HepG2 (cell line): ENCODE results near the gene PPP1R12B. TPM values are rescaled to one million over a fixed set of nuclear protein-coding genes. Genes with fewer than 3 reads are reported as not detected.
"Not testable (repeated sequence)": the region's sequence is repeated elsewhere in the genome, so short reads cannot be mapped to it uniquely, and the experiment has no call there.

Experiments used
- ATAC-seq: fragments of 200-7000 bp; cut with Tn5 transposase; 3 replicates; pipeline ENCODE4 v1.9.1; 2020; ENCODE audit warnings: mild to moderate bottlenecking, moderate library complexity
- BruUV-seq: library from RNA; stranded (reverse); fragments of 400-500 nt; replicated peaks from 2 replicates; lab custom pipeline; 2021; lab: Mats Ljungman, UMichigan
- CTCF ChIA-PET: fragments of 300-600 bp; formaldehyde crosslinking; extraction: SDS; loops from one replicate; lab custom pipeline; 2021; ENCODE audit warnings: low total read pairs, inconsistent platforms, low intra/inter-chr PET ratio; lab: Yijun Ruan, JAX
- POLR2A ChIA-PET: fragments of 350-600 bp; sonication (Branson Sonifier 250); formaldehyde crosslinking; loops from one replicate; lab custom pipeline; 2020; ENCODE audit warnings: antibody characterized with exemption, inconsistent platforms; lab: Yijun Ruan, JAX
- DNase-seq: peaks from one replicate; pipeline ENCODE4 v3.0.0-alpha.2; 2015; ENCODE audit warnings: low spot score
- FAIRE-seq: peaks from 3 replicates; lab custom pipeline; 2011; peaks lifted over from hg19 to GRCh38; lab: Jason Lieb, UNC
- H2AFZ ChIP-seq: one replicate; pipeline ENCODE4 v1.6.1; 2011; ENCODE audit warnings: low read length, inconsistent platforms
- H3K27ac ChIP-seq: fragments of 300-600 bp; 3 replicates; pipeline ENCODE4 v1.8.0; 2011; ENCODE audit warnings: mixed run types, mild to moderate bottlenecking, mixed read lengths, low read length, inconsistent platforms; ENCODE audit not compliant: insufficient read depth; ENCODE audit errors: extremely low read length
- H3K27me3 ChIP-seq, 2 experiments: fragments of 200-600 bp in 1 of 2; 2 replicates in 1 of 2; 3 replicates in 1 of 2; pipeline versions ENCODE4 v1.6.0 to v1.8.0; 2011; ENCODE audit warnings: low read length in 2 of 2, mild to moderate bottlenecking in 2 of 2, moderate library complexity in 2 of 2, inconsistent platforms in 1 of 2; ENCODE audit not compliant: insufficient read depth in 2 of 2, control insufficient read depth in 1 of 2
- H3K36me3 ChIP-seq, 2 experiments: fragments of 200-600 bp in 1 of 2; replicated peaks in 1 of 2; 2 replicates in 1 of 2; 3 replicates in 1 of 2; pipeline versions ENCODE4 v1.5.1 to v1.8.0; 2011; ENCODE audit warnings: low read length in 2 of 2, inconsistent platforms in 1 of 2; ENCODE audit not compliant: insufficient read depth in 2 of 2, control insufficient read depth in 1 of 2
- H3K4me1 ChIP-seq: 2 replicates; pipeline ENCODE4 v1.5.1; 2012; ENCODE audit warnings: low read length, inconsistent platforms; ENCODE audit not compliant: insufficient read depth
- H3K4me2 ChIP-seq: 2 replicates; pipeline ENCODE4 v1.6.0; 2011; ENCODE audit warnings: low read depth, low read length, inconsistent platforms
- H3K4me3 ChIP-seq, 3 experiments: fragments of 200-600 bp in 1 of 3; sonication (generic), shearing (Covaris generic) in 1 of 3; replicated peaks in 1 of 3; 2 replicates each; pipeline ENCODE4 v1.5.1; 2011 to 2016; ENCODE audit warnings: low read length in 3 of 3, inconsistent platforms in 2 of 3, low read depth in 2 of 3, mild to moderate bottlenecking in 2 of 3, control low read depth in 1 of 3, mixed read lengths in 1 of 3; ENCODE audit not compliant: insufficient read depth in 1 of 3
- H3K79me2 ChIP-seq: one replicate; pipeline ENCODE4 v1.6.1; 2011; ENCODE audit warnings: low read length, inconsistent platforms; ENCODE audit not compliant: insufficient read depth
- H3K9ac ChIP-seq: 2 replicates; pipeline ENCODE4 v1.6.0; 2011; ENCODE audit warnings: mild to moderate bottlenecking, low read depth, low read length, inconsistent platforms; ENCODE audit not compliant: insufficient read depth
- H3K9me3 ChIP-seq: 2 replicates; pipeline ENCODE4 v1.5.1; 2012; ENCODE audit warnings: mild to moderate bottlenecking, low read length
- H4K20me1 ChIP-seq: 2 replicates; pipeline ENCODE4 v1.6.0; 2011; ENCODE audit warnings: inconsistent platforms, mild to moderate bottlenecking, low read length, moderate library complexity; ENCODE audit not compliant: insufficient read depth
- CBX5 ChIP-seq: sonication (generic); formaldehyde crosslinking; IDR thresholded peaks from 2 replicates; pipeline ENCODE4 v1.4.0; 2020; ENCODE audit warnings: missing genetic modification reagents, borderline replicate concordance
- CEBPG ChIP-seq: IDR thresholded peaks from 2 replicates; pipeline ENCODE4 v1.6.1; 2016
- HMG20A ChIP-seq: IDR thresholded peaks from 2 replicates; pipeline ENCODE4 v1.6.1; 2016; ENCODE audit warnings: borderline replicate concordance
- HNF4G ChIP-seq, 2 experiments: sonication (generic) in 1 of 2; formaldehyde crosslinking in 1 of 2; IDR thresholded peaks; 2 replicates each; pipeline versions ENCODE4 v1.4.0 to v1.6.1; 2011 to 2020; ENCODE audit warnings: borderline replicate concordance in 2 of 2, low read depth in 2 of 2, mild to moderate bottlenecking in 2 of 2, low read length in 1 of 2, missing genetic modification reagents in 1 of 2, moderate library complexity in 1 of 2
- SMC3 ChIP-seq: IDR thresholded peaks from 2 replicates; pipeline ENCODE4 v1.6.1; 2011; ENCODE audit warnings: low read length, improper control_type of control experiment
- ZC3H4 ChIP-seq: sonication (generic); formaldehyde crosslinking; IDR thresholded peaks from 2 replicates; pipeline ENCODE4 v1.4.0; 2020; ENCODE audit warnings: missing genetic modification reagents, borderline replicate concordance
- ZNF562 ChIP-seq: sonication (generic); formaldehyde crosslinking; IDR thresholded peaks from 2 replicates; pipeline ENCODE4 v1.8.0; 2022; ENCODE audit warnings: missing genetic modification reagents, borderline replicate concordance
- ZNF780A ChIP-seq: sonication (generic); formaldehyde crosslinking; IDR thresholded peaks from 2 replicates; pipeline ENCODE4 v1.8.0; 2022; ENCODE audit warnings: mild to moderate bottlenecking, missing genetic modification reagents, moderate library complexity
- ZNF879 ChIP-seq: sonication (generic); formaldehyde crosslinking; IDR thresholded peaks from 2 replicates; pipeline ENCODE4 v1.8.1; 2023; ENCODE audit warnings: missing genetic modification reagents
- ZSCAN22 ChIP-seq: sonication (generic); formaldehyde crosslinking; IDR thresholded peaks from 2 replicates; pipeline ENCODE4 v1.4.0; 2020; ENCODE audit warnings: mild to moderate bottlenecking, missing genetic modification reagents
- WGBS: methylation state at CpG from one replicate; pipeline ENCODE4 v1.1.6; 2017; ENCODE audit warnings: low lambda C conversion rate; 5-methylcytosine and 5-hydroxymethylcytosine counted together
- in situ Hi-C: cut with HindIII; loops from 2 replicates; pipeline ENCODE4 v1.10.0; 2017; ENCODE audit warnings: low pct_unique_long_range_greater_than_20kb; ENCODE audit not compliant: extremely low pct_ligation_motif_present
- intact Hi-C: fragments of 100-400 bp; cut with micrococcal nuclease; formaldehyde crosslinking; loops from one replicate; pipeline ENCODE4 v1.10.0; 2022; ENCODE audit not compliant: unreplicated experiment
- polyA plus RNA-seq, 8 experiments: library from polyadenylated mRNA; depleted of rRNA in 3 of 8; stranded (reverse) in 7 of 8; unstranded in 1 of 8; fragments of >200 nt; fragmentation: Illumina TruSeq in 4 of 8; extraction: Trizol in 4 of 8; gene quantifications; 2 replicates each; pipeline versions ENCODE4 v1.2.1 to v1.2.3, GENCODE V29; 2011 to 2016; ENCODE audit warnings: low read depth in 4 of 8, missing spikeins in 1 of 8, mixed read lengths in 1 of 8; ENCODE audit not compliant: insufficient read depth in 1 of 8
- total RNA-seq, 5 experiments: library from RNA; depleted of rRNA; stranded (reverse); fragments of >200 nt; fragmentation: Illumina TruSeq; extraction: Trizol; gene quantifications; 2 replicates each; pipeline ENCODE4 v1.2.3, GENCODE V29; 2016; ENCODE audit warnings: low read depth in 1 of 5
- TF ChIP-seq, protein P1 (sequence below): sonication (generic); formaldehyde crosslinking; IDR thresholded peaks from 2 replicates; pipeline ENCODE4 v1.4.0; 2020; ENCODE audit warnings: missing genetic modification reagents, borderline replicate concordance
- TF ChIP-seq, protein P2 (sequence below): sonication (generic); formaldehyde crosslinking; IDR thresholded peaks from 2 replicates; pipeline ENCODE4 v1.4.0; 2020; ENCODE audit warnings: missing genetic modification reagents

Gene PPP1R12B
- total and polyA plus RNA-seq, 2 of the 13 experiments (the other 11 are each of a cell fraction or from before 2014, with no cell fraction given): 12.0 to 13.6 TPM

DNA sequence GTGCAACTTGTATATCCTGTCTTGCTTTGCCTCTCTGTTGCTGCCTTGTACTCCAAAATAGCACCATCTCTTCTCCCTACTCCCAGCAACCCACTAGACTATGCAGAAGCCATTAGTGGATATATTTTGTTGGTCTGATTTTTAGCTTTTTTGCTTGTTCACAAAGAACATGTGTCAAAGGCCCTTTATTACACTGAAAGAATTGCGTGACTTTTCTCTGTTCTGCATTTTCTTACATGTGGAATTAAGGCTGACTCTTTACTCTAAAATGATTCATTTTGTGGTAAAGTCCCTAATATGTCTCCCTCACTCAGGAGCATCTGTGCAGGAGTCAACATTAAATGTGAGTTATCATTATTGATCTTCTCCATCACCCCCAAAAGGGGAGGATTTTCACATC is 182.2 kb downstream of the PPP1R12B start:
- CTCF ChIA-PET, H3K27me3 ChIP-seq, H3K79me2 ChIP-seq, H3K4me3 ChIP-seq, in situ Hi-C loops, intact Hi-C loops, H2AFZ ChIP-seq, BruUV-seq, ATAC-seq, FAIRE-seq, H4K20me1 ChIP-seq, DNase-seq, H3K27ac ChIP-seq, H3K4me1 ChIP-seq, H3K9ac ChIP-seq, POLR2A ChIA-PET, H3K9me3 ChIP-seq, H3K4me2 ChIP-seq, H3K36me3 ChIP-seq: not testable (repeated sequence)
- WGBS: 97% methylated on average over 1 of the region's 1 CpG

DNA sequence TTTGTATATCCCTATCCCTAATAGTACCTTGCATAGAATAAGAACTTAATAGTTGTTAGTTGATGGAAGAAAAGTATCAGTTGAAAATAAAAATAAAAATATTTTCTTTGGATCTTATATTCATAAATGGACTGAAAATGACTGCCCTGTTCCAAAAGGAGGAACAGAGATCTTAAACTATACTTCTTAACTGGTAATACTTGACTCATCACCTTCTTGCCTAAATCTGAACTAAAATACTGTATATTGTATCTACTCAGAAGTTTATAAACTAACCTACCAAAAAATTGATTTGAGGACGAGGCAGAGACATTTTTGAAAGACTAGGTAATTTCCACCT is 182.9 kb downstream of the PPP1R12B start:
- POLR2A ChIA-PET: no interaction called here
- WGBS: 88% methylated on average over 1 of the region's 1 CpG
- no peak for FAIRE-seq
- no peak overlapping the region for H3K27ac ChIP-seq
- CTCF ChIA-PET: no interaction called here
- no peak overlapping the region for H3K9ac ChIP-seq
- intact Hi-C loops: no loop called here
- no peak overlapping the region for H3K4me3 ChIP-seq
- no peaks in the 10 kb centered on the region for H3K79me2 ChIP-seq
- BruUV-seq: no TSS peak
- no peaks in the 10 kb centered on the region for H3K27me3 ChIP-seq
- H3K4me2 ChIP-seq: no peak overlapping the region
- no peaks in the 10 kb centered on the region for H3K9me3 ChIP-seq
- no peak for ATAC-seq
- no peak overlapping the region for H2AFZ ChIP-seq
- no peaks in the 10 kb centered on the region for H3K36me3 ChIP-seq
- in situ Hi-C loops: no loop called here
- H3K4me1 ChIP-seq: no peaks in the 10 kb centered on the region
- H4K20me1 ChIP-seq: no peaks in the 10 kb centered on the region
- DNase-seq: no peak
- no peak for TF ChIP-seq HNF4G (IDR thresholded peaks at IDR 0.05; ENCODE audit: borderline replicate concordance, low read depth, low read length)
- TF ChIP-seq HNF4G (CRISPR knock-in tag; IDR thresholded peaks at IDR 0.05; ENCODE audit: borderline replicate concordance, low read depth): no peak
- no peak for TF ChIP-seq CBX5 (CRISPR knock-in tag)
- no peak for TF ChIP-seq ZNF562
- TF ChIP-seq ZNF879 (CRISPR knock-in tag): no peak
- TF ChIP-seq, protein P1, sequence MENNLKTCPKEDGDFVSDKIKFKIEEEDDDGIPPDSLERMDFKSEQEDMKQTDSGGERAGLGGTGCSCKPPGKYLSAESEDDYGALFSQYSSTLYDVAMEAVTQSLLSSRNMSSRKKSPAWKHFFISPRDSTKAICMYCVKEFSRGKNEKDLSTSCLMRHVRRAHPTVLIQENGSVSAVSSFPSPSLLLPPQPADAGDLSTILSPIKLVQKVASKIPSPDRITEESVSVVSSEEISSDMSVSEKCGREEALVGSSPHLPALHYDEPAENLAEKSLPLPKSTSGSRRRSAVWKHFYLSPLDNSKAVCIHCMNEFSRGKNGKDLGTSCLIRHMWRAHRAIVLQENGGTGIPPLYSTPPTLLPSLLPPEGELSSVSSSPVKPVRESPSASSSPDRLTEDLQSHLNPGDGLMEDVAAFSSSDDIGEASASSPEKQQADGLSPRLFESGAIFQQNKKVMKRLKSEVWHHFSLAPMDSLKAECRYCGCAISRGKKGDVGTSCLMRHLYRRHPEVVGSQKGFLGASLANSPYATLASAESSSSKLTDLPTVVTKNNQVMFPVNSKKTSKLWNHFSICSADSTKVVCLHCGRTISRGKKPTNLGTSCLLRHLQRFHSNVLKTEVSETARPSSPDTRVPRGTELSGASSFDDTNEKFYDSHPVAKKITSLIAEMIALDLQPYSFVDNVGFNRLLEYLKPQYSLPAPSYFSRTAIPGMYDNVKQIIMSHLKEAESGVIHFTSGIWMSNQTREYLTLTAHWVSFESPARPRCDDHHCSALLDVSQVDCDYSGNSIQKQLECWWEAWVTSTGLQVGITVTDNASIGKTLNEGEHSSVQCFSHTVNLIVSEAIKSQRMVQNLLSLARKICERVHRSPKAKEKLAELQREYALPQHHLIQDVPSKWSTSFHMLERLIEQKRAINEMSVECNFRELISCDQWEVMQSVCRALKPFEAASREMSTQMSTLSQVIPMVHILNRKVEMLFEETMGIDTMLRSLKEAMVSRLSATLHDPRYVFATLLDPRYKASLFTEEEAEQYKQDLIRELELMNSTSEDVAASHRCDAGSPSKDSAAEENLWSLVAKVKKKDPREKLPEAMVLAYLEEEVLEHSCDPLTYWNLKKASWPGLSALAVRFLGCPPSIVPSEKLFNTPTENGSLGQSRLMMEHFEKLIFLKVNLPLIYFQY (CRISPR knock-in tag): no peak
- no peak for TF ChIP-seq CEBPG (CRISPR knock-in tag)
- no peak for TF ChIP-seq ZNF780A (CRISPR knock-in tag)
- TF ChIP-seq SMC3: no peak
- no peak for TF ChIP-seq HMG20A (CRISPR knock-in tag)
- no peak for TF ChIP-seq ZC3H4 (CRISPR knock-in tag)
- TF ChIP-seq, protein P2, sequence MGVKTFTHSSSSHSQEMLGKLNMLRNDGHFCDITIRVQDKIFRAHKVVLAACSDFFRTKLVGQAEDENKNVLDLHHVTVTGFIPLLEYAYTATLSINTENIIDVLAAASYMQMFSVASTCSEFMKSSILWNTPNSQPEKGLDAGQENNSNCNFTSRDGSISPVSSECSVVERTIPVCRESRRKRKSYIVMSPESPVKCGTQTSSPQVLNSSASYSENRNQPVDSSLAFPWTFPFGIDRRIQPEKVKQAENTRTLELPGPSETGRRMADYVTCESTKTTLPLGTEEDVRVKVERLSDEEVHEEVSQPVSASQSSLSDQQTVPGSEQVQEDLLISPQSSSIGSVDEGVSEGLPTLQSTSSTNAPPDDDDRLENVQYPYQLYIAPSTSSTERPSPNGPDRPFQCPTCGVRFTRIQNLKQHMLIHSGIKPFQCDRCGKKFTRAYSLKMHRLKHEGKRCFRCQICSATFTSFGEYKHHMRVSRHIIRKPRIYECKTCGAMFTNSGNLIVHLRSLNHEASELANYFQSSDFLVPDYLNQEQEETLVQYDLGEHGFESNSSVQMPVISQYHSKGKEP (CRISPR knock-in tag): no peak
- TF ChIP-seq ZSCAN22 (CRISPR knock-in tag): no peak
